Thoracic aorta (tissue), 2 donors: Measurements from ENCODE around the gene ZNF319. TPM values are rescaled to one million over a fixed set of nuclear protein-coding genes. Genes with fewer than 3 reads are reported as not detected.

Experiments
- ATAC-seq: fragments of 150-250 bp; one replicate; pipeline ENCODE4 v1.8.0; 2017; ENCODE audit warnings: low read depth; ENCODE audit not compliant: insufficient number of reproducible peaks, low FRiP score
- DNase-seq: peaks from one replicate; pipeline ENCODE4 v3.0.0-alpha.2; 2020; ENCODE audit warnings: low spot score
- H3K27ac ChIP-seq, 2 donors: fragments of 200-600 bp; sonication (generic); 1 replicate in 1 of 2; 2 replicates in 1 of 2; pipeline ENCODE4 v1.5.1; 2016; ENCODE audit warnings: mild to moderate bottlenecking in 2 of 2, moderate library complexity in 2 of 2
- H3K27me3 ChIP-seq: fragments of 200-600 bp; sonication (generic); replicated peaks from 2 replicates; pipeline ENCODE4 v1.6.0; 2016; ENCODE audit warnings: mild to moderate bottlenecking; ENCODE audit not compliant: insufficient read depth
- H3K36me3 ChIP-seq: fragments of 200-600 bp; sonication (generic); one replicate; pipeline ENCODE4 v1.5.1; 2016
- H3K4me1 ChIP-seq, 2 donors: fragments of 200-600 bp; sonication (generic); 1 replicate in 1 of 2; 2 replicates in 1 of 2; pipeline versions ENCODE4 v1.5.1 to v1.6.0; 2016; ENCODE audit warnings: low read depth in 2 of 2, mild to moderate bottlenecking in 1 of 2; ENCODE audit not compliant: control insufficient read depth in 1 of 2
- H3K4me3 ChIP-seq: fragments of 200-600 bp; sonication (generic); 2 replicates; pipeline ENCODE4 v1.5.1; 2016; ENCODE audit warnings: mild to moderate bottlenecking
- H3K9me3 ChIP-seq: fragments of 200-600 bp; sonication (generic); 2 replicates; pipeline ENCODE4 v1.5.1; 2016
- CTCF ChIP-seq: fragments of 200-600 bp; sonication (generic); IDR thresholded peaks from one replicate; pipeline ENCODE4 v1.5.1; 2019; ENCODE audit warnings: antibody characterized with exemption
- total RNA-seq, 2 donors: library from RNA; depleted of rRNA; stranded (reverse); fragments of >200 nt; gene quantifications; one replicate each; pipeline versions ENCODE4 v1.1.0 to v1.2.3, GENCODE V29; 2016

Gene ZNF319
- total RNA-seq, 2 donors from 2014 or later = 6.0 to 13.8 TPM

GRCh38 chr16:57964157-57964700, 36.2 kb downstream of the ZNF319 start:
- no peak for TF ChIP-seq CTCF
- Histone ChIP-seq H3K27me3 (no peaks in the 10 kb centered on the region), H3K4me3 (no peak overlapping the region), H3K4me1 (peaks cover 0 to 4% of the 10 kb centered on the region in 2 donors), H3K9me3 (no peaks in the 10 kb centered on the region), H3K27ac (no peak overlapping the region), H3K36me3 (no peaks in the 10 kb centered on the region)
- DNase-seq = no peak
- ATAC-seq = no peak

GRCh38 chr16:57962756-57963155, 37.7 kb downstream of the ZNF319 start:
- H3K9me3 ChIP-seq = no peaks in the 10 kb centered on the region

GRCh38 chr16:57962046-57962445, 38.4 kb downstream of the ZNF319 start:
- ATAC-seq = no peak
- Histone ChIP-seq H3K36me3 (no peaks in the 10 kb centered on the region), H3K27me3 (no peaks in the 10 kb centered on the region), H3K4me1 (peaks cover 0 to 4% of the 10 kb centered on the region in 2 donors), H3K4me3 (no peak overlapping the region), H3K27ac (no peak overlapping the region), H3K9me3 (no peaks in the 10 kb centered on the region)
- no peak for DNase-seq
- TF ChIP-seq CTCF = no peak

More at GRCh38 chr16:57962756-57963155, 37.7 kb downstream of the ZNF319 start:
- no peak for ATAC-seq
- no peak for TF ChIP-seq CTCF
- Histone ChIP-seq H3K27me3 (no peaks in the 10 kb centered on the region), H3K4me1 (peaks cover 0 to 4% of the 10 kb centered on the region in 2 donors), H3K4me3 (no peak overlapping the region), H3K27ac (no peak overlapping the region), H3K36me3 (no peaks in the 10 kb centered on the region)
- no peak for DNase-seq

GRCh38 chr16:57961538-57961937, 38.9 kb downstream of the ZNF319 start:
- no peak for TF ChIP-seq CTCF
- Histone ChIP-seq H3K27ac (no peak overlapping the region), H3K4me3 (no peak overlapping the region), H3K27me3 (no peaks in the 10 kb centered on the region), H3K4me1 (peaks cover 0 to 4% of the 10 kb centered on the region in 2 donors), H3K36me3 (no peaks in the 10 kb centered on the region), H3K9me3 (no peaks in the 10 kb centered on the region)
- ATAC-seq = no peak
- DNase-seq = no peak

GRCh38 chr16:57960826-57961472, 39.5 kb downstream of the ZNF319 start:
- no peaks in the 10 kb centered on the region for H3K36me3 ChIP-seq
- H3K27ac ChIP-seq = no peak overlapping the region
- no peak for TF ChIP-seq CTCF
- H3K27me3 ChIP-seq = no peaks in the 10 kb centered on the region
- H3K4me3 ChIP-seq = no peak overlapping the region
- no peaks in the 10 kb centered on the region for H3K9me3 ChIP-seq
- no peak for DNase-seq
- no peak for ATAC-seq
- H3K4me1 ChIP-seq = no peaks in the 10 kb centered on the region
